ENCODE data around the gene GRIPAP1.
"Not testable (repeated sequence)": the region's sequence is repeated elsewhere in the genome, so short reads cannot be mapped to it uniquely, and the experiment has no call there.

The GRIPAP1 gene

DNA sequence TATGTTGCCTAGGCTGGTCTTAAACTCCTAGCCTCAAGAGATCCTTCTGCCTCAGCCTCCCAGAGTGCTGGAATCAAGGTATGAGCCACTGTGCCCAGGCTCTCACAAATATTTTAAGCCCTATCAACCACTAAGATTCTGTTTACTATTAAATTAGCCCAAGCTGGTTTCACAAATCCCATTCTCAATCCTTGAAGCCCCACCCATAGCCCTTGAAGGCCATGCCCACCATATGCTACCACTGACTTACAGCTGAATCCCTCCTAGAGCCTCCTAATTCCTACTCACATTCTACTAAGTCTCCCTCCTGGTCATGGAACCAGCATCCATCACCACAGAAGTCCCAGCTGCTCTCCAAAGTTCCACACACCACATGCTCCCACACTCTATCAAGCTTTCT, 9.7 kb downstream of the GRIPAP1 start:
- no peak for DNase-seq

DNA sequence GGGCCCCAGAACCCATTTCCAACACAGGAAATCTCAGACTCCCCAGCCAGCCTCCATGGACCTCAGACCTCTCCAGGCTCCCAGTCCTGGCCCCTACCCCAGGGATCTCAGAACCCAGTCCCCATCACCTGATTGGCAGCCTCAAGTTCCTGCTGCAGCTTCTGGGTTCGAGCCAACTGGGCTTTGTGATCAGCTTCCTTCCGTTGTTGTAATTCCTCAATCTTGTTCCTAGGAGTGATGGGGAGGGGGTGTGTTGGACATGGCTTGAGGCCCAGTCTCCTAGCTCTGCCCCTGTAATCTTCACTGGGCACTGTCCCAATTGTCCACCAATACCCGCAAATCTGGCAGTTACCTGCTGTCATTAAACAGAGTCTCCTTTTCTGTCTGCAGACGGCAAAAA, 12.6 kb downstream of the GRIPAP1 start:
- no peak for DNase-seq

DNA sequence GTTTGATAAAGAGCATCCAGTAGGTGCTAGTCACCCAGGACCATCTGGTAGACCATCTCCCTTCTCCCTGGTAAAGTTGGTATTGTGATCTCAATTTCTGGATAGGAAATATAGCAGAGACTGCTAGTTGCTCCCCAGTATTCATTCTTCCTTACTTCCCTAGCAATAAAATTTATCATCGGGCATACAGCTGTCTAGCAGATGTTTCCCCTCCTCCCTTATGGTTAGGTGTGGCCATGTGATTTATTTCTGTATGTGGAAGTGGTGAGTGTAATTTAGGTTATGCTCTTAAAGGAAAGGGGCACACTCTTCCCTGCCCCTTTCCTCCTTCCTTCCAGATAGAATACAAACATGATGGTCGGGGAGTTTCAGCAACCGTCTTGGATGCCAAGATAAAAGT, 18.2 kb downstream of the GRIPAP1 start:
- no peak for DNase-seq

DNA sequence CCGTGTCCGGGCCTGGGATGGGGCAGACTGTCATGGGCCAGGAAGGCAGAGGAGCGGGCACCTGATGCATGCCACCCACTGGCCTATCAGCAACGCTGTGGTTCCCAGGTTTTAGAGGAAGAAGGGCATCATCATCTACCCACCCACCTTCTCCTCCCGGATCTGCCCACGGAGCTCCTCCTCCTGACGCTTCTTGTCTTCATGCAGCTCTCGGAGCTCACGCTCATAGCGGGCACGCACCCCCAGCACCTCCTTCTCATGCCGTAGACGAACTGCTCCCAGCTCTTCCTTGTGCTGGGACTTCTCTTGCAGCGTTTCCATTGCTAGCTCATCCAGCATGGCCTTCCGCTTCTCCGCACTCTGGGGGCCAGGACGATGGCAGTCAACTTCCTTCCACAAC, 19.0 kb downstream of the GRIPAP1 start:
- no peak for DNase-seq

DNA sequence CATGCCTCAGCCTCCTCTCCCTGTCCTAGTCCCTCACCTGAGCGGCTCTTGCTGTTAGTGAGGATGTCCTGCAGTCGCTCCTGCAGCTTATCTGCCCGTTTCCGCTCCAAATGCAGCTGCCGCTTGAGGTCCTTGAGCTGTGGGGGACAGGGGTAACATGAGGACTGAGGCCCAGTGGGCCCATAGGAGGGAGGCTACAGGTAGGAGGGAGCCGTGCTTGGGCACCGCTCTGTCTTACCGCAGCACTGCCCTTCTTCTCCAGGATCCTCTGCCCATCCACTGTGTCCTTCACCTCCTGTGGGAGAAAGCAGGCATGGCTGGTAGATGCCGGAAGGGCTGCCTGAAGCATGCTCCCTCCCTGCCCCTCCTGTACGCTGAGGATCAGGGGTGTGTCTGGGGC, 20.9 kb downstream of the GRIPAP1 start:
- no peak for DNase-seq

DNA sequence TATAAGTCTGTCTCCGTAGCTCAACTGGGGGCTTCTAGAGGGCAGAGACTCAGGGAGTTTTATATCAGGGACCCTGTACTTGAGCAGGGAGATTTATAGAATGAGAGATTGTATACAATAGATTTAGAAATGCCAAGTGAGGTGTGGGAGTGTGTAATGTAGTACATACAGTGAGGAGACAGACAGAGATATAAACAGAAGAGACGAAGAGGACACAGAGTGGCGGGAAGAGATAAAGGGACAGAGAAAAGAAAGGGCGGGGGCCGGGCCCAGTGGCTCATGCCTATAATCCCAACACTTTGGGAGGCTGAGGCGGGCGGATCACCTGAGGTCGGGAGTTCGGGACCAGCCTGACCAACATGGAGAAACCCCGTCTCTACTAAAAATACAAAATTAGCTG, 21.7 kb downstream of the GRIPAP1 start:
- DNase-seq: not testable (repeated sequence)

DNA sequence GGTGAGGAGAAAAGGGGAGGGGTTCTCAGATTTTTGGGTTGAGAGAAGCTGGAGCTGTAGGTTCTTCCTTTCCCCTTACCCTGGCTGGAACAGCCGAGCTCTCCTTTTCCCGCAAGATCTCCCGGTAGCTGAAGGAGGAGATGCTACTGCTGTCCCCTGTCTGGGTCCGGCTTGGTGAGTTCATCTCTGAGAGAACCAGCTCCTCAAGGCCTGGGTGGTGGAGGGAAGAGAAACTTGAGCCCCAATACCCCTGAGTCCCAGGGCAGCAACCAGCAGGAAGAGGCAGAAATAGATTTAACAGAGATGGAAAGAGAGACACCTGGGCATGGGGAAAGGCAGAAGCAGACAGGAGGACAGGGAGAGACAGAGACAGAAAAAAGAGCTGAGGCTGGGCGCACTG, 23.8 kb downstream of the GRIPAP1 start:
- no peak for DNase-seq

DNA sequence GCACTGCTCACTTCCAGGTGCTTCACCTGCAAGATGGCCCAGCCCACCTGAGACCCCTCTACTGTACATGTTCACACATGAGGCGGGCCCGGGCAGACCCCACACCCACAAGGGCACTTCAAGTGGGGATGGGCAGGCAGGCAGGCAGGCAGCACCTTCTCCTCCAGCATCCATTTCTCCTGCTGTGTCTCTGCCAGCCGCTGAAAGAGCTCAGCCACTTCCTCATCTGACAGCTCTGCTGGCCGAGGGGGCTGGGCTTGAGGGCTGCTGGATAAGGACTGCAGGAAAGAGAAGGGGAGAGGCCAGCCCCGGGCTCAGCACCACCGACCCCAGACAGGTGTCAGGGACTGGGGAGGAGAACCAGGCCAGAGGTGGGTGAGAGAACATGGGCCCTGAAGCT, 26.0 kb downstream of the GRIPAP1 start:
- no peak for DNase-seq

DNA sequence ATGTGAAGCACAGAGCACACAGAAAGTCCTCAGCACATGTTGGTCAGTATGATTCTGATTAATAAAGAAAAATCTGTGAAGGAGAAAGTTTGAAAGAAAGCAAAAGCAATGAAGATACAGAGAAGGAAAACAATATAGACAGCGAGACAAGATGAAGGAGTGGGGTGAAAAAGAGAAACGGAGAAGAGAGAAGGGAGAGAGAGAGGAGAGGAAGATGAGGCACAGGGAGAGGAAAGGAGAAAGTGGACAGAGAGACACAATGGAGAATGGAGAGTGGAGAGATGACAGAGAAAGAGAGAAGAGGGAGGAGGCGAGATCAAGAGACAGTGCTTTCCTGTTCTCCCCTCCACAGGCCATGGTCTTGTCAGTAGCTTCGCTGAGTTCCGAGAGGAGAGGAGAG, 26.5 kb downstream of the GRIPAP1 start:
- no peak for DNase-seq

DNA sequence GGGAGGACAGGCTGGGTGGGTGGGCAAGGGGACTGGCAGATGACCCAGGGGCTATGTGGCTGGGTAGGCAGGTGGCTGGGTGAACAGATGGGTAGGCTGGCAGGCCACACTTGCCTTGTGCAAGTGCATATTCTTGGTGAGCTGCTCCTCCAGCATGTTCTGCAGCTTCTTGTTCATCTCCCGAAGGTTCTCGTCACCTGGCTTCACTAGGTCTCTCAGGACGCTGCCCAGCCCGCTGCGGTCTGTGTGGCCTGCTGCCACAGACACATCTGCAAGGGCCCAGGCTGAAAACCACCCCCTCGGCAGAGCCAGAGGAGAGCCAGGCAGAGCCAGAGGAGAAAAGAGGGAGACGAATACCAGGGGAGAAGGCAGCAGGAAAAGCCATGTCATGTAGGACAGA, 27.0 kb downstream of the GRIPAP1 start:
- DNase-seq: no peak

DNA sequence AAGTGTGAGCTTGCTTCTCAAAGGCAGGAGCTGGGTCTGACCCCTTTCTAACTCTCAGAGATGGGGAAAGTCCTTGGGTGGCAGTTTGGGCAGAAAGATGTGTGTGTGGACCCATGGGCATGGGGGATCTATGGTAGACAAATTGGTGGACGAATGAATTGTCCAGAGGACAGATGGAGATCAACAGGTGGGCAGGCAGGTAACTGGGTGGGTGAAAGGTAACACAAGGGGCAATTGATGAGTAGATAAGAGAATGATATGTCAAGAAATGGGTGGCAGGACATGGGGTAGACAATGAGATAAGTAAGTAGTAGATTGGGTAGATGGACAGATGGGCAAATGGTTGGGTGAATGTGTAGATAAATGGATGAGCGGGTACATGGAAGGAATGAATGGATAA, 27.5 kb downstream of the GRIPAP1 start:
- DNase-seq: no peak

DNA sequence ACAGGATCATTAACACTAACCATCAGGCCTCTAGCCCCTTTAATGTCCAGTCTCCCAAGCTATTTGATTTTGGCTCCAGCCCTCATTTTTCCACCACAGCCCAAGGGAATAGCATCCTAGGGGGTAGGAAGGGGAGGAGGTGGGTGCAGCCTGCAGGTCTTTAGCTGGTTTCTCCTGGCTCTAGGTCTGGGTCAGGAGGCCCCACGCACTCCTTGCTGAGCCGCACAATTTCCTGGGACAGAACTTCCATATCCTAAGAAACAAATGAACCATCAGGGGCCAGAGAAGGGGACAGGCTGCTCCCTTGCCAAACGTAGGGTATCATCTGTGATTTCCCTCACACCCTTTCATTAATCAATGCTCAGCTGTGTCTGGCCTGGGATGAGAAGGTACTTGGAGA, 28.0 kb downstream of the GRIPAP1 start:
- no peak for DNase-seq

DNA sequence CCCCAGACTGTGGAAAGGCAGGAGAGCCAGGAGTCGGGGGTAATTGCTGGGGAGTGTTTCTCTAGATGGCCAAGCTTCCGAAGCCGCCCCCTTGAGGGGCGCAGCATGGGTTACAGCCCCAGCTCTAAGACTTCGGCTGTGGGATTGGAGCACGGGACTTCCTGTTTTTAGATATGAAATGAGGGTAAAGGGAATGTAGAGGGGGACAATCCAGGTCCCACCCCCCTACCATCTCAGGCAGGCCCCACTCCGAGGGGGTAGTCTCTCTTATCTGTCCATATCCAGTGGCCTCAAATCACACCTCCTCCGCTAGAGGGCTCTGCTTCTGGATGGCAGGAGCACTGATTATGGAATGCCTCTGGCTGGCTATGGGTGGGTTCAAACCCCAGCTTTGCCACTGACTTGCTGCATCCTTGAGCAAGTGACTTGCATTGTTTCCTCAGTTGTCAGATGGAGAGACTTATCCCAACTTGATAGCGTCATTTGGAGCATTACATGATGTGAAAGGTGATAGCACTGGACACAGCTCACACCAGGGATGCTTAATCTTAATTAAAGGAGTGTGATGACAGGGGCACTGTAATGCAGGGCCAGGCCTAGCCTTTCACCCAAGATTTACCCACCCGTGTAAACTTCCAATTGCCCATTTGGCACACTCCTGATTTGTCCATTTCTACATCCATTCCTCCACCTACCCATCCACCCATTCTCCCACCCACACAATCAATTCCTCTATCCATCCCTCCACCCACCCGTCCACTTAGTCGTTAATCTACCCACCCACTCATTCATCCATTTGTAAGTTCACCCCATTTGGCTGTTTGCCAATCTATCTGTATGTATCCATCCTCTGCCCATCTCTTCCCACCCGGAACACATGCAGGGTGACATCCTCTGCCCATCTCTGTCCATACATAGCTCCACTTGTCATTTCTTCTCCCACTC, 29.6 kb downstream of the GRIPAP1 start:
- DNase-seq: peak; percentile 41

DNA sequence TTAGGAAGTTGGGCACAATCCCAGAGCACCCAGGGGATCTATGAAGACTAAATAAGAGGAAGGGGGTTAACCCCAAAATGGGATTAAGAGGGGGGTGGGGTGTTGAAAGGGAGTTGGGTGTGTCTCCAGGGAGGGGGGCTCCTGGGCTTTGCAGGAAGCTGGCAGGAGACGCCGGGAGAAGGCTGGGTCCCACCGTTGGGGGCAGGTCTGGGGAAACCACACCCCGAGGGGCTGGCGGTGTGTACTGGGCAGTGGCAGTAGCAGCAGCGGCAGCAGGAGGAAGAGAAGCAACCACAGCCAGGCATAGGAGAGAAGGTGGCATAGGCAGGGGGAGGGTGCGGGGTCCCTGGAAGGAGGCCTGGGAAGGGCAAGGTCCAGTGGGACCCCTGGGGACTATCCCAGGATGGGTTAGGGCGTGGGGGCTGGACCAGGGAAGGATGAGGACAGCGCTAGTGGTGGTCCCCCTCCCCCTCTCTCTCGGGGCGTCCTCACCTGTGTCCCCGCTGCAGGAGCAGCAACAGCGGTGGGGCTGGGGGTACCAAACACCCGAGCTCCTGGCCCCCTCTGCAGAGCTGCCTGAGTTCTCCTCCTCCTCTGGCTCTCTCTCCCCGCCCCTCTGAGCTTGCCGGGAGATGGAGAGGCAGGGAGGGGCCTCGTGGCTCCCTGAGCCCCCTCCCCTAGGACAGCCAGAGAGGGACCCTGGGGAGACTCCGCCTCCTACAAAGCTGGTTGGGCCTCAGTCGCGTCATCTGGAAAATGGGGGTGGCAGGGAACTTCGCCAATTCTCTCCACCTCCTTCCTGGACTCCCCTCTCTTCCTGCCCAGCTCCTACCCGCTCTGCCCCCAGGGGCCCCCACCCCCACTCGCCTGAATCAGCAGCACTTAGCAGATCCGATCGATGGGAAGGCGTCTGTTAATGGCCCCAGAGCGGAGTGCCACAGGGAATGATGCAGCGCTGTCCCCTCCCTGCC, 30.5 kb downstream of the GRIPAP1 start, which contains the start of gene KCND1:
Gene KCND1 (minus strand): TSS at position 596 of the 971 bp plus-strand sequence. CDS start 1,573 bp downstream, outside the sequence.
- DNase-seq: peak; percentile 27

DNA sequence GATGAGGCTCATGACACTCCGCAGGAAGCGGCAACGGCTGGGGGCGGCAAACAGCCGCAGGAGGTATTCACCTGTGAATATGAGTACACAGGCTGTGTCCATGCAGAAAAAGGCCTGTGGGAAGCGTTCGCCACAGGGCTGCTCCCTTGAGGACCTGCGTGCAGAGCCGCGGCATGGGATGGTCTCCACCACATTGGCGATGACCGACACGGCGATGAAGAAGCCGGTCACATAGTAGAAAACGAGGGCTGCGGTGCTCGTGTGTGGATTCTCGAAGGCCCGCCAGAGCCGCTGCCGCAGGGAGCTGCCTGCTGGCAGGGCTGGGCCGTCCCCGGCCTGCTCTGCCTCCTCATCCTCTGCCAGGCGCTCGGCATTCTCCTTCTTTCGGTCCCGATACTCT, 32.6 kb downstream of the GRIPAP1 start:
- no peak for DNase-seq

DNA sequence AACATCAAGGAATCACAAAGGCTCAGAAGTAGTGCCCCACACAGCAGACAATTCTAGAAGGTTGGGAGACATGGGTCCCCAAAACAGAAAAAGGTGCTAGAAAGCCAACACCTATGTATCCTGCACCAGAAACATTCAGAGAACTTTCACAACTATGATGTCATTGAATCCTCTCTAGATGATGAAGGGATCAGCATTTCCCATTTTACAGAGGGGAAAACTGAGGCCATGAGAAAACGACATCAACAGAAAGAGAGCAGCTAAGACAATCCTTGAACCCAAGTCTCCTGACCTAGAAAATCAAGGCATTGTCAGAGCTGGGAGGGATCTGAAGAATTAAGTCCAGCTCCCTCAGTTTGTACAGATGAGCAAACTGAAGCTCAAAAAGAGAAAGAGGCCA, 33.7 kb downstream of the GRIPAP1 start:
- DNase-seq: no peak

DNA sequence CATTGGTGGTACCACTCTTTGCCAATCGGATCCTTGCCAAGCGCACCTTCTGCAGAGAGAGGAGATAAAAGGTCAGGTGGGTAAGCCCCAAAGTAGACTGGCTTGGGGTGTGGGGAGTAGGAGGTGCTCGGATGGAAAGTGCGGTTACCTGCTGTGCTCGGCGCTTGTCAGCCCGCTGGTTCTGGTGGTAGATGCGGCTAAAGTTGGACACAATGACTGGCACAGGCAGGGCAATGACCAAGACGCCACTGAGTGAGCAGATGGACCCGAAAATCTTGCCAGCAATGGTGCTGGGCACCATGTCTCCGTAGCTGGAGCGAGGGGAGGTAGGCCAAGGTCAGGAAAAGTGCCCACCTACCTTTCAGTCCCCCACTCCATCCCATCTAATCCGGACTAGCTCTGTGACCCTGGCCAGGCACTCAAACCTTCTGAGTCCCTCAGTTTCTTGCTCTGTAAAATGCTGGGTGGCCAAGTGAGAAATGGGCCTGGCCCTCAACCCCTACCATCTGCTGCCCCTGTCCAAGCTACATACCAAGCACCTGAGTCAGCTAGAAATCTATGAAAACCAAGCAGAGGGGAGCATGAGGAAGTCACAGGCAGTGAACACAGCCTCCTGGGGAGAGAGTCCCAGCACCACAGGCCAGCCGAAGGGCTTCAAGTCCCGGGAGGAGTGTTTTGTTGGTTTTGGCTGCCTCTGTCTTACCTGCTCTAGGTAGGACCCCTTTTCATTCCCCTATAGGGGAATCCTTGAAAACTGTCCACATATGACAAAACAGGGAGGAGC, 35.1 kb downstream of the GRIPAP1 start:
- no peak for DNase-seq

DNA sequence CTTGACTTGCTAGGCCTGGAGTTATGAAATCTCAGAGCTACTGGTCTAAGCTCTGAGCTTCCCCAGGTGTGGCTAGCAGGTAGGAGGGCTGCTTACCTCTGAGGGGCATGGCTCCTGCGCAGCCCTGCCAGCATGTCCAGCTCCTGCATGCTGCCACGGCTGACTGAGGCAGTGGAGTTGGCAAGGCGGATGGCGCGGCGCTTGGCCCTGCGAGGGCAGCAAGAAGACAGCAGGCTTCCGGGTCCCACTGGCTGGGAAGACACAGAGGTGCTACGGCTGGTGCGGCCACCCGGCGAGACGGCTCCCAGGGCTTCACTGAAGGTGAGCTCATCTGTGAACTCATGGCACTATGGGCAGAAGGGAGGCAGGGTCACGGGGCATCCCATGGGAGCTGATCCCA, 36.1 kb downstream of the GRIPAP1 start:
- DNase-seq: no peak

DNA sequence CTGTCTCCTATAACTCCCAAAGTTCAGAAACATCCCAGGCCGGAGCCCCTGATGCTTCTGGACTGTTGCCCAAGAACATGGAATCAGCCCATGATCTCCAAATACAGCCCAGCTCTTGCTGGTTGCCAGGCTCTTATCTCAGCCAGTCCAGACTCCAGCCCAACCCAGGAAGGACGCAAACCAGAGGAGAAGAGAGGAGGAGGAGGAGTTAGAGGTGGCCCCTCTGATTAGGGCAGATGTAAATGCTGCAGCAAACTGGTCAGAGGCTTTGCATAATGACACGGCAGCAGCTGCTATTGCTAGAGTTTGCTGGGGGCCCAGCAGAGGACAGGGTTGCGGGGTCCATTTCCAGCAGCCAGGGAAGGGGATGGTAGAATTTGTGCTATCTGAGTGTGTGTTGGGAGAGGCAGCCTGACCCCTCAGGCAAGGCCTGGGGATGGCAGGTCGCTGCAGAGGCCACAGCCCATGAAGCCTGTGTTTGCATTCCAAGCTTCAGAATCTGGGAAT, 40.4 kb downstream of the GRIPAP1 start:
- no peak for DNase-seq

DNA sequence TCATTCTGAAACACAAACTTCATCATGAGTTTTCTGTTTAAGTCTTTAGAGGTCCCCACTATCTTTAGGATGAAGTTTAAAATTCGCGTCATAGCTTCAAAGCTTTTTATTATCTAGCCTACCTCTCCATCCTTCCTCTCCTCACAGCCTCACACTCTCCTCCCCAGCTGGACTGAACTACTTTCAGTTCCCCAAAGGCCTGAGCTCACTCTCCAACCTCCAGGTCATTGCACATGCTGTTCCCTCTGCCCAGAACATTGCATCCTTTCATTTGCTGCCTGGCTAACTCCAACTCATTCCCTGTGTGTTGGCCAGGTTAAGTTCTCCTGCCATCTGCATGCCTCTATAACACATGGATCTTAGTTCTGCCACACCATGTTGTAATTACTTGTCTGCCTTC, 41.8 kb downstream of the GRIPAP1 start:
- no peak for DNase-seq

DNA sequence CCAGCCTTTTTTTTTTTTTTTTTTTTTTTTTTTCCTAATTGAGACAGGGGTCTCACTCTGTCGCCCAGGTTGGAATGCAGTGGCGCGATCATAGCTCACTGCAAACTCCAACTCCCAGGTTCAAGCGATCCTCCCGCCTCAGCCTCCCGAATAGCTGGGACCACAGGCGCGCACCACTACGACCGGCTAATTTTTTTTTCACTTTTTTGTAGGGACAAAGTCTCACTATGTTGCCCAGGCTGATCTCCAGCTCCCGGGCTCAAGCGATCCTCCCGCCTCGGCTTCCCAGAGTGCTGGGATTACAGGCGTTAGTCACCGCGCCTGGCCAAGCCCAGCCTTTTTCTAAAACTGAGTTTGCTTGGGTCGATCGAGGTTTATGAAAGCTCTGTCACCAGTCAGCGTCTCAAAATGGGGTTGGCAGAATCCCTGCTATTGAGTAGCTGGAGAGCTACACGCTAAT, 43.4 kb downstream of the GRIPAP1 start:
- peak; percentile 37 for DNase-seq

All from stimulated activated CD8-positive, alpha-beta memory T cell treated with anti-CD3 and anti-CD28 coated beads, Interleukin-4, amount 100 ng/mL, for 48 hours (primary cell).